HG03045 (cell line): ENCODE data around the gene NRAP.

Source experiments
- ATAC-seq: cut with Tn5 transposase; IDR thresholded peaks from one replicate; pipeline ENCODE4 v1.9.1; 2021; ENCODE audit warnings: mild to moderate bottlenecking, moderate library complexity; ENCODE audit not compliant: unreplicated experiment

The NRAP gene

DNA sequence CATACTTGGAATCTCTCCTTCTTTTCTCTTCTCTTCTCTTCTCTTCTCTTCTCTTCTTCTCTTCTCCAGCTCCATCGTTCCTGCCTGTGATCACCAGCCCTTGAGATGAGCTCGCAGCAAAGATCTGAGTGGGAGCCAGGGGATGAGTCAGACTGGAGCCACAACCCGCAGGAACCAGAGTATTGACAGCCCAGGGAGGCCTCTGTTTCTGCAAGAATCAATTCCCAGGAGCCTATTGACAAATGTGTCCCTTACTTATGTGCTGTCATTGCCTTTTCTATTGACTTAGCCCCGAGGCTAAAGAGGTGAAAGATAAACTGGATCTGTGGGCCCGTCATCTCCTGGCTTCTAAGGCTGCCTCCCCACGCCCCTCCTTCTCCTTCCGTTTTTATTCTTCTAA, 124.1 kb downstream of the NRAP start:
- no peak for ATAC-seq
